B cell (primary cell): ENCODE data around the gene FMN2. TPM values are rescaled to one million over a fixed set of nuclear protein-coding genes. Genes with fewer than 3 reads are reported as not detected.

Experiments used
- ATAC-seq: fragments of 200-7000 bp; cut with Tn5 transposase; one replicate; pipeline ENCODE4 v1.10.0; 2021; ENCODE audit warnings: low read depth, mild to moderate bottlenecking, moderate number of reproducible peaks, moderate library complexity
- CTCF ChIA-PET: fragments of 350-600 bp; sonication (Branson Sonifier 250); formaldehyde crosslinking; loops from one replicate; lab custom pipeline; 2021; ENCODE audit warnings: antibody characterized with exemption, inconsistent platforms; lab: Charles Lee
- POLR2A ChIA-PET: fragments of 350-600 bp; sonication (Branson Sonifier 250); formaldehyde crosslinking; loops from one replicate; lab custom pipeline; 2021; ENCODE audit warnings: antibody characterized with exemption; lab: Charles Lee
- DNase-seq: peaks from one replicate; pipeline ENCODE4 v3.0.0; 2013
- H2AFZ ChIP-seq: 2 replicates; pipeline ENCODE4 v1.6.1; 2012; ENCODE audit warnings: mild to moderate bottlenecking, low read depth, low read length; ENCODE audit not compliant: insufficient read depth, poor library complexity, severe bottlenecking
- H3K27ac ChIP-seq, 2 donors: 1 replicate in 1 of 2; 2 replicates in 1 of 2; pipeline ENCODE4 v1.5.1; 2012 to 2013; ENCODE audit warnings: low read length in 2 of 2, mild to moderate bottlenecking in 2 of 2, moderate library complexity in 1 of 2
- H3K27me3 ChIP-seq, 4 experiments: fragments of 200-600 bp in 1 of 4; sonication (generic) in 1 of 4; replicated peaks in 1 of 4; 1 replicate in 2 of 4; 2 replicates in 2 of 4; pipeline versions ENCODE4 v1.6.1 to v1.7.0; 2013 to 2016; ENCODE audit warnings: low read length in 3 of 4, mild to moderate bottlenecking in 2 of 4, mixed read lengths in 1 of 4, moderate library complexity in 1 of 4; ENCODE audit not compliant: insufficient read depth in 4 of 4, control insufficient read depth in 3 of 4; ENCODE audit errors: control extremely low read depth in 1 of 4
- H3K36me3 ChIP-seq, 2 experiments: replicated peaks in 1 of 2; 1 replicate in 1 of 2; 2 replicates in 1 of 2; pipeline versions ENCODE4 v1.6.1 to v1.7.1; 2013; ENCODE audit warnings: low read length in 1 of 2; ENCODE audit not compliant: insufficient read depth in 2 of 2, control insufficient read depth in 1 of 2; ENCODE audit errors: control extremely low read depth in 1 of 2, extremely low read depth in 1 of 2
- H3K4me1 ChIP-seq, 2 donors: fragments of 200-600 bp in 1 of 2; sonication (generic) in 1 of 2; 1 replicate in 1 of 2; 2 replicates in 1 of 2; pipeline versions ENCODE4 v1.5.1 to v1.6.1; 2013 to 2017; ENCODE audit warnings: low read length in 2 of 2; ENCODE audit not compliant: control insufficient read depth in 2 of 2, insufficient read depth in 2 of 2
- H3K4me2 ChIP-seq: replicated peaks from 2 replicates; pipeline ENCODE3; 2012; ENCODE audit warnings: mild to moderate bottlenecking, low read depth, low read length; ENCODE audit not compliant: poor library complexity, severe bottlenecking
- H3K4me3 ChIP-seq, 5 experiments: fragments of 200-600 bp in 1 of 5; sonication (generic) in 1 of 5; 1 replicate in 3 of 5; 2 replicates in 2 of 5; pipeline versions ENCODE4 v1.5.1 to v1.7.0; 2011 to 2016; ENCODE audit warnings: low read length in 4 of 5, mild to moderate bottlenecking in 4 of 5, low read depth in 2 of 5, control low read depth in 1 of 5, moderate library complexity in 1 of 5; ENCODE audit not compliant: insufficient read depth in 1 of 5; ENCODE audit errors: control extremely low read depth in 1 of 5, extremely low read depth in 1 of 5
- H3K79me2 ChIP-seq: fragments of 200-600 bp; sonication (generic); one replicate; pipeline ENCODE4 v1.6.0; 2016; ENCODE audit warnings: low read length; ENCODE audit not compliant: control insufficient read depth, insufficient read depth
- H3K9ac ChIP-seq: fragments of 200-600 bp; sonication (generic); 2 replicates; pipeline ENCODE4 v1.6.1; 2017; ENCODE audit warnings: mild to moderate bottlenecking, low read length, moderate library complexity
- H3K9me3 ChIP-seq, 3 donors: one replicate each; pipeline versions ENCODE4 v1.6.1 to v1.7.1; 2013; ENCODE audit warnings: low read length in 2 of 3; ENCODE audit not compliant: control insufficient read depth in 2 of 3, insufficient read depth in 1 of 3; ENCODE audit errors: control extremely low read depth in 1 of 3
- H4K20me1 ChIP-seq: 2 replicates; pipeline ENCODE4 v1.6.0; 2012; ENCODE audit warnings: mild to moderate bottlenecking, low read length; ENCODE audit not compliant: insufficient read depth, control insufficient read depth, poor library complexity, severe bottlenecking
- H3K27ac Mint-ChIP-seq: one replicate; pipeline ENCODE4 v1.8.0; 2021; ENCODE audit warnings: mixed read lengths
- H3K27me3 Mint-ChIP-seq: one replicate; pipeline ENCODE4 v1.8.0; 2021; ENCODE audit warnings: mixed read lengths
- H3K4me1 Mint-ChIP-seq: one replicate; pipeline ENCODE4 v1.8.0; 2021; ENCODE audit warnings: mixed read lengths
- H3K4me3 Mint-ChIP-seq: one replicate; pipeline ENCODE4 v1.8.0; 2021; ENCODE audit warnings: mixed read lengths
- H3K9me3 Mint-ChIP-seq: one replicate; pipeline ENCODE4 v1.8.0; 2022; ENCODE audit warnings: mixed read lengths; ENCODE audit not compliant: insufficient read depth
- CTCF ChIP-seq: fragments of 200-600 bp; IDR thresholded peaks from one replicate; pipeline ENCODE4 v1.8.0; 2022; ENCODE audit warnings: antibody characterized with exemption, mild to moderate bottlenecking
- EZH2 ChIP-seq: IDR thresholded peaks from 2 replicates; pipeline ENCODE4 v1.6.1; 2012; ENCODE audit warnings: borderline replicate concordance, low read depth, mild to moderate bottlenecking, moderate library complexity, low read length; ENCODE audit not compliant: insufficient read depth, poor library complexity, severe bottlenecking
- WGBS: methylation state at CpG from one replicate; pipeline ENCODE4 v1.1.5; 2013; ENCODE audit warnings: missing lambda C conversion rate; ENCODE audit not compliant: insufficient coverage; 5-methylcytosine and 5-hydroxymethylcytosine counted together
- intact Hi-C: fragments of 100-400 bp; cut with micrococcal nuclease; formaldehyde crosslinking; loops from one replicate; pipeline ENCODE4 v1.10.0; 2022
- polyA plus RNA-seq: library from polyadenylated mRNA; depleted of rRNA; stranded (reverse); fragments of >200 nt; gene quantifications from 2 replicates; pipeline ENCODE4 v1.2.3, GENCODE V29; 2012
- total RNA-seq, 2 donors: library from RNA; stranded (reverse); fragments of 120-200 nt in 1 of 2; gene quantifications; 1 replicate in 1 of 2; 2 replicates in 1 of 2; pipeline versions ENCODE4 v1.2.3 to v1.2.4, GENCODE V29; 2013 to 2022

FMN2 gene
- total and polyA plus RNA-seq, 2 donors (not counting 1 experiment from before 2014, with no cell fraction given), result not detected

DNA sequence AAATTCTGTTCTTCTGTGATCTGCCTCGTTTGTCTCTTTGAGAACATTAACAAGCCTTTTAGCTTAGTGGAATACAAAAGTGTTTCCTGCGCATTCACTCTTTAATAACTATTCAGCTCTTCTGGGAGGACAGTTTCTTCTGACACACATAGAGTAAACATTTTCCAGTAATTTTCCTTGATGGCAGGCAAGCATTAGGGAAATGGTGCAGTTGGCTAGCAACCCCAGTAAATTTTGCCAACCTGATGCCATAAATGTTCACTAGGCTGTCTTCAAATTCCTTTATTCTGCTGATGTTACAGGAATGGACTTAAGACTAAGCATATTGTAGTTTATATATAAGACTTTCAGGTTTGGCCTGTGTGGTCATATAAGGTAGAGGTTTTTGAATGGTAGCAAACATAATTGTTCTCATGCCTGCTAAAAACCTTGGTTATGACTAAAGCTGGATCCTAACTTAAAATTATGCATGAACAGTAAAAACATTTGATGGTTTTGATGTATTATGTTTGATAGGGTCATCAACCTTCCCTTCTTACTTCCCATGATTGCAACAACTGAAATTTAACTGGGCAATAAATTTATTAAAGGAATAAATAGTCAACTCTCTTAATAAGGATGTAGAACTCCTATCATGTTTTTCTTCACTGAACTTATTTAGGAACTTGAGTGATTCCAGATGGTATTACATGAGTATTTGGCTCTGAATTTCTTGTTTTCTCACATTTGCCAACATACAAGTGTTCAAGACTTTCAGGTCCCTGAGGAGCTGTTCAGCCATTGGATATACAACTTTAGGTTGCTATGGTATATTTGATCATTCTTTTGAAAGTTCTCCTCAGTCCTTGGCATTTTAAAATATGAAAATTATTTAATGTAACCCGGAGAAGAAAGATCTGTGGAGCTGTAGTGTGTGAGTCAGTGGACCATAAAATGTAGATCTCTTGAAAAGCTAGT is 223.4 kb downstream of the FMN2 start:
- Histone ChIP-seq H3K79me2 (no peaks in the 10 kb centered on the region), H3K4me3 (no peak overlapping the region), H3K9me3 (peaks cover 0 to 3% (median 0%) of the 10 kb centered on the region in 3 donors), H3K4me2 (no peak overlapping the region), H3K27ac (no peak overlapping the region), H3K36me3 (no peaks in the 10 kb centered on the region), H3K4me1 (no peaks in the 10 kb centered on the region), H4K20me1 (no peaks in the 10 kb centered on the region), H3K9ac (no peak overlapping the region), H3K27me3 (no peaks in the 10 kb centered on the region), H2AFZ (no peak overlapping the region)
- ChIA-PET CTCF (no interaction called here), POLR2A (no interaction called here)
- intact Hi-C loops, result no loop called here
- H3K27ac Mint-ChIP-seq, result no peak overlapping the region
- no peak overlapping the region for H3K4me3 Mint-ChIP-seq
- peaks cover 2% of the 10 kb centered on the region for H3K9me3 Mint-ChIP-seq
- DNase-seq, result no peak
- H3K4me1 Mint-ChIP-seq, result no peaks in the 10 kb centered on the region
- ATAC-seq, result no peak
- H3K27me3 Mint-ChIP-seq, result no peaks in the 10 kb centered on the region
- TF ChIP-seq CTCF, result no peak
- 63% methylated on average over 2 of the region's 3 CpGs for WGBS

DNA sequence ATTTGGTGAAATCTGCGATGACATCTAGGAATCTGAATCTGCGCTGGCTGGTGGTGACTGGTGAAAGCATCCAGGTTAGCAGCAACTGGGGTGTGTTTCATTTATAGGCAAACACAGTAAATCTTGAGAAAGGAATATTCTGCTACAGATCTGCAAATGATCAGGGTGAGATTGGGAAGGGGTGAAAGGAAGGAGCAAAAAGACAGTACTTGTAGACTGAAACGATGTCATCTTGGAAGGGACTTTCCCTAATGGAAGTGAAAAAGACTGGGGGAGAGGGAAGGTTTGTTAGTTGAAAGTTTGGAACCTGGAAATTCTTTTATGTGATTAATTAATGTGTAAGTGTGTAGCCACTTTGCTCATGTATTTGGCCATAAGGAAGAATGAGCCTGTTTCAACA is 228.3 kb downstream of the FMN2 start:
- H2AFZ ChIP-seq, result no peak overlapping the region
- H3K27ac Mint-ChIP-seq, result no peak overlapping the region
- ChIA-PET POLR2A (no interaction called here), CTCF (no interaction called here)
- H3K36me3 ChIP-seq, result no peaks in the 10 kb centered on the region
- peaks cover 0 to 5% (median 0%) of the 10 kb centered on the region in 3 donors for H3K9me3 ChIP-seq
- H3K9ac ChIP-seq, result no peak overlapping the region
- TF ChIP-seq EZH2 (no peak), CTCF (no peak)
- H3K4me3 Mint-ChIP-seq, result no peak overlapping the region
- H3K79me2 ChIP-seq, result no peaks in the 10 kb centered on the region
- intact Hi-C loops, result no loop called here
- no peak overlapping the region for H3K4me3 ChIP-seq
- H3K9me3 Mint-ChIP-seq, result peaks cover 4% of the 10 kb centered on the region
- H3K4me1 ChIP-seq, result no peaks in the 10 kb centered on the region
- H3K4me1 Mint-ChIP-seq, result no peaks in the 10 kb centered on the region
- H3K27me3 Mint-ChIP-seq, result no peaks in the 10 kb centered on the region
- 95% methylated on average over 3 of the region's 3 CpGs for WGBS
- no peaks in the 10 kb centered on the region for H4K20me1 ChIP-seq
- H3K27ac ChIP-seq, result no peak overlapping the region
- H3K27me3 ChIP-seq, result no peaks in the 10 kb centered on the region
- no peak for ATAC-seq
- H3K4me2 ChIP-seq, result no peak overlapping the region
- no peak for DNase-seq
